Brain pericyte (primary cell): ENCODE results near the gene ASIP.
A peak's percentile ranks its signal among the peaks of the same experiment; 100 is the strongest.
"Not testable (repeated sequence)": the region's sequence is repeated elsewhere in the genome, so short reads cannot be mapped to it uniquely, and the experiment has no call there.

Experiments
- DNase-seq: peaks from one replicate; pipeline ENCODE4 v3.0.0-alpha.2; 2012; ENCODE audit warnings: low read depth, low spot score

ASIP gene, protein sequence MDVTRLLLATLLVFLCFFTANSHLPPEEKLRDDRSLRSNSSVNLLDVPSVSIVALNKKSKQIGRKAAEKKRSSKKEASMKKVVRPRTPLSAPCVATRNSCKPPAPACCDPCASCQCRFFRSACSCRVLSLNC

DNA sequence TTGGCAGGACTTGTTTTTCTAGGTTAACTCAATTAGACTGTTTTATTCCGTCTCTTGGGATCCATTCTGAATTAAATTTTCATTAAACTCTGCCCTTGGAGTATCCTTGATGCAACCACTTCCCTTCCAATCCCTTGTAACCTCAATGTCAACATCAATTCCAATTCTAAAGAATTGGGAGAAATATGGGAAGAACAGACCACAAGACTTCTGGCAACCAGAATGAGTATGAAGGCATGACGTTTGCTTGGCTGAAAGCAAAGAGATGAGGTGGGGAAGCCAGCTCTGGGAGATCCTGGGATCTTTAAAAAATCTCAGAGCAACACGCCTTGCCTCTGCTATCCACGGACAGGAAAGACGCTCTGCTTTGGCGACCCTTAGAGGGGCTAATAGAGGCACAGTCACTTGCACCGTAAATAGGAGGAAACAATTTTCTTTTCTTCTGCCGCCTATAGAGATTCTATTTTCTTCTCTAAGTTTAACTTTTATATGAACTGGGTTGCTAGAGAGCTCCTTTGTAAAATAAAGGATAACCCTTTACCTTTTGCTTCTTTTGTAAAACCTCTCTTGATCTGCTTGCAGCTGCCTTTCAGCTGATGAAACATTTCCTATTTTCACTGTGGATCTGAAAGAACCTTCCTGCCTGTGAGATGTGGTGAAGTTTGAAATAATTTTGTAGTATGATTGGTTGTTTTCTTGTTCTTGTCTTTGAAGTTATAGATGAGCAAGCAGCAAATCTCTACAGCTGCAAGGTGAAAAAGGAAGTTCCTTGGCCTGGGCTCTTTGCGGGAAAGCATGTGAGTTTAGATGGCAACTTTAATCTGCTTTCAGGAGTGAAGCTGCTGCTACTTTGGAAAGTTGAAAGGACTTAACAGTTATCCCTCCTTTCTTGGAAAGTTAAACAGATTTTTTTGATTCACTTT lies at the start of gene ASIP:
TSS of gene ASIP (plus strand) at position 731 of the 923 bp plus-strand sequence. CDS start 18,952 bp downstream, outside the sequence.
- no peak for DNase-seq

DNA sequence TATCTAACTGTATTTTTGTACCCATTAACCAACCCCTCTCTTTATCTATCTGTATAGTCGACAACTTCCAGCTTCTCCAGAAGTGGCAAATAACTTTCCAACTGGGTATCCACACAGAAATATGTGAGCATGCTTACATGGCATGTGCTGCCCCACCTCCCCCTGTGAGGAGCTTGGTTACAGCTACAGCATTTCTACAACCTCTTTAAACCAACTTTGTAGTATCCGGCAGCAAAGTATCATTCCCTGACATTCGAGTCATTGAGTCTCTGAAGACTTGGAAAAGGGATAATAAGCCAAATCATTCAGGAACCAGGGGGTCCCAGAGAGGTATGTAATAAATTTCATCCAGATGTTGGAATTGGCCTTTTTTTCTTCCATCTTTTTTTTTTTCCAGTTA lies 48.2 kb upstream of the ASIP start:
- DNase-seq, result no peak

DNA sequence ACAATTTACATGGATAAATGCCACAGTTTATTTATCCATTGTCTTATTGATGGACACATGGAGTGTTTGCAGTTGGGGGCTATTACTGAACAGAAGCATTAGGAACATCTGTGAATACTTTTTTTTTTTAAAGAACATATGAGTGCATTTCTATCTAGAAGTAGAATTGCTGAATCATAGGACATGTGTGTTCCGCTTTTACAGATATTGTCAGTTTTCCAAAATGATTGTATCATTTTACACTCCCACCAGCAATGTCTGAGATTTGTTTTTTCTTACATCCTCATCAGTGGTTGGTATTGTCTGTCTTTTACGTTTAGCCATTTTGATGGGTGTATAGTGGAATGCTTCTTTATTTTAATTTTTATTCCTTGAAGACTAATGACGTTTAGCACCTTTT lies 42.0 kb upstream of the ASIP start:
- no peak for DNase-seq

DNA sequence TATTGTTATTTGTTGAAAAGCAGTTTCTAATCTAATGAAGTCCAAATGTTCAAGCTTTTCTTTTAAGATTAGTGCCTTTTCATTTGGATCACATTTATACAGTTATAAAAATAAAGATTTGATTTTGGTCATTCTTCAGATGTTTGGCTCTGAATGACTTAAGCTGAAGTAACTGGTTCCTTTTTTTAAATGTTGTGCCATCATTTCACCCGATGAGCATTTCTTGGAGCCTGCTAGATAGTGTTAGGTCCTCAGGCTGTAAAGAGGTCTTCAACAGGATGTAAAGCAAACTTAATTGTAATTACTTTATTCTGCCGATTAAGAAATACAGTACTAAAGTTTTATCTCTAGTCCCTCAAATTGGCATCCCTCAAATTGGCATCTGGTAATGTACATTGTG lies 41.2 kb upstream of the ASIP start:
- no peak for DNase-seq

DNA sequence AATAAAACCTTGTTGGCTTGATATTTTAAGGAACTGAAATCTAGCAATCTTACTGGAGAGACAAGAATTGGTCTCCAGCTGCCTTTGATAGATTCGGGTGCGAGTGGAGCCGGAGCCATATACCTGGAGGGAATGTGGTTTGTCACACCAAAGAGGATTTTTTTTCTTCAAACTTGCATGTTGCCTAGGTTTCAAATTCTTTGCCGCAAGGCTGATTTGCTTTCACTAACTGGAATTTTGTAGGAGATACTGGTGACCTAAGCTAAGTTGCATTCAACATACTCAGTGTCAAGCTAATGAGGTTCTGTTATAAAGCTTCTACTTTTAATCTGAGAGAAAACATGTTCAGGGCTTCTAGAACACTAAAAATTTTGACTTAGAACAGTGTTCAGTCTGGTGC lies 39.7 kb upstream of the ASIP start:
- DNase-seq, result no peak

DNA sequence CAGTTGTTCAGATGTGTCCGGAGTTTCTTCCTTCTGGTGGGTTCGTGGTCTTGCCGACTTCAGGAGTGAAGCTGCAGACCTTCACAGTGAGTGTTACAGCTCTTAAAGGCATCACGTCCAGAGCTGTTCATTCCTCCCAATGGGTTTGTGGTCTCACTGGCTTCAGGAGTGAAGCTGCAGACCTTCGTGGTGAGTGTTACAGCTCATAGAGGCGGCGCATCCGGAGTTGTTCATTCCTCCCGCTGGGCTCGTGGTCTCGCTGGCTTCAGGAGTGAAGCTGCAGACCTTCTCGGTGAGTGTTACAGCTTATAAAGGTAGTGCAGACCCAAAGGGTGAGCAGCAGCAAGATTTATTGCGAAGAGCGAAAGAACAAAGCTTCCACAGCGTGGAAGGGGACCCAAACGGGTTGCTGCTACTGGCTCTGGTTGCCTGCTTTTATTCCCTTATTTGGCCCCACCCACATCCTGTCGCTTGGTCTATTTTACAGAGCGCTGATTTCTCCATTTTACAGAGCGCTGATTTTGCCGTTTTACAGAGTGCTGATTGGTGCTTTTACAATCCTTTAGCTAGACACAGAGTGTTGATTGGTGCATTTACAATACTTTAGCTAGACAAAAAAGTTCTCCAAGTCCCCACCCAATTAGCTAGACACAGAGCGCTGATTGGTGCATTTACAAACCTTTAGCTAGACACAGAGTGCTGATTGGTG lies 35.9 kb upstream of the ASIP start:
- DNase-seq, result not testable (repeated sequence)

DNA sequence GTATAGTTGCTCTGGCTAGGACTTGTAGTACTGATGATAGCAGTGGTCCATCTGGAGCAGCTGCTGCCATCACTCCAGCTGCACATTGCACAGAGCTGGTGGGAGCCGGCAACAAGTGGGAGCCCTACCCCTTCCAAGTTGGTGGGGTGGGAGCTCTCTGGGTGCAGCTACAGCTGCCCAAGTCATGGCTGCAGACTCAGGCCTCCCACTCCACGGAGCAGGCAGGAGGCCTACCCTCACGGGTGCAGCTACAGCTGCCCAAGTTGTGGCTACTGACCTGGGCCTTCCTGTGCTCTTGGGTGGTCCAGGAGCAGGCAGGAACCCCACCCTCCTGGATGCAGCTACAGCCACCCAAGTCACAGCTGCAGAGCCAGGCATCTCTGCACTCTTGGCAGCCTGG lies 32.1 kb upstream of the ASIP start:
- no peak for DNase-seq

DNA sequence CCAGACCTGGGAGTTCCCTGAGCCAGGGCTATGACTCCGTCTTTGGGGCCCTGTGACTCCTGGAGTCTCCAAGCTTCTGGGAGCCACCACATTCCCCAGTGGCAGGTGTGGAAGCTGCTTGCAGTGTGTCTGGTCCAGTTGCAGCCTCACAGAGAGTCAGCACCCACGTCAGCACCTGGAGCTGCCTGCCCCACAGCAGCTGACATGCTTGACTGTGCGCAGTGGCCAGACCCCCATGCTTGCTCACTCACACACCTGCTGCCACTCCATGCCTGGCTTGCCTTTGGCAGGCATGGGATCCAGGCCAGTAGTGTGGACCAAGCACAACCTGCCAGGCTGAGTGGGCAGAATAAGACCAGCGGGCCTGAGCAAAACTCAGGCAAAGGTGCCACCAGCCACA lies 31.0 kb upstream of the ASIP start:
- no peak for DNase-seq

DNA sequence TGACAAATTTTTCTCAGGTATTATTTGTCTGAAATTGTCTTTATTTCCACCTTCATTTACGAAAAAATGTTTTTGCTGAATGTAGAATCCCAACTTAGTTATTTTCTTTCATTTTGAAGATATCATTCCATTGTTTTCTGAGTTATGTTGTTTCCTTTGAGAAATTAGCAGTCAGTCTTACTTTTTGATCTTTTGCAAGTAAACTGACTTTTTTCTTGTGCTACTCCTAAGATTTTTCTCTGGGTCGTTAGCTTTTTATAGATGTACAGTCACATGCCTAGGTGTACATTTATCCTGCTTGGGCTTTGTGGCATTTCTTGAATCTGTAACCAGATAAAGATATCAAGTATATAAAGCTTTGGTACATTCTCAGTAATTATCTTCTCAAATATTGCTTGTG lies 29.6 kb upstream of the ASIP start:
- DNase-seq, result no peak

DNA sequence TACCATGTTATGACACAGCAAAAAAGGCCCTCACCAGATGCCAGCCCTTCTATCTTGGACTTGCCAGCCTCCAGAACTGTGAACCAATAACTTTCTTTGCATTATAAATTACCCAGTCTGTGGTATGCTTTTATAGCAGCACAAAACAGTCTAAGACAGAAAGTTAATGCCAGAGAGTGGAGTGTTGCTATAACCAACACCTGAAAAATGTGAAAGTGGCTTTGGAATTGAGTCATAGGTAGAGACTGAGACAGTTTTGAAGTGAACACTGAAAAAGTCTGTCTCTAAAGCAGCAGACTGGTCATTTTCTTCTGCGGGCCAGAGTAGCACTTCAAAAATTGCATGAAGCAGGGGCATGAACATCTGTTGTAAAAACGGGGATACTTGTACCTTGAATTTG lies 28.0 kb upstream of the ASIP start:
- DNase-seq, result no peak

DNA sequence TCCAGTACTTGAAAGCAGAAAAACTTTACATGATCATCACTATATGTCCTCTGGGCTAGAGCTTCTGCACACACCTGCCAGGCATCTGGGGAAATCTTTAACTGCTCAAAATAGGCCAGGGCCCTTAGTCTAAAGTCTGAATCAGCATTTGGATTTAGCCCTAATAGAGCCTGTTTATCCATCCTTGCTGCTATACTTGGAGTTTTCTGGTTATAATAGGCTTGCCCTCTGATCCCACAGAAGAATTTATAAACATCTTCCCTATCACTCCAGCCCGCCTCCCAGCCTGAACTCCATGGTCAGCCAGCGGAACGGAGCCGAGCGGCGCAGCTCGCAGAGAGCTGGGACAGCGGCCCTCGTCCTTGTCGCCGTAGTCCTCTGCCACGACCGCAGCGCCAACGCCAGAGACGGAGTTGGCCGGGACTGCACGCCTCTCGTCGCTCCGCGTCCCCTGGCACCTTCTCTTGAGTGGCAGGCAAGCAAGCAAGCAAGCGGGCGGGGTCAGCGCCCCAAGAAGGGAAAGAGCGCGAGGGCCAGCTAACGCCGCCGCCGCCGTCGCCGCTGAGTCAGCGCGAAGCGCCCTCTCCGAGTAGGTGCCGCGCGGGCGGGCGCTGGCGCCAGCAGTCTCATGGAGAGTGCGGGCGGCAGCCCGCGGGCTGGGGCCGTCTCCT lies 25.4 kb upstream of the ASIP start:
- no peak for DNase-seq

DNA sequence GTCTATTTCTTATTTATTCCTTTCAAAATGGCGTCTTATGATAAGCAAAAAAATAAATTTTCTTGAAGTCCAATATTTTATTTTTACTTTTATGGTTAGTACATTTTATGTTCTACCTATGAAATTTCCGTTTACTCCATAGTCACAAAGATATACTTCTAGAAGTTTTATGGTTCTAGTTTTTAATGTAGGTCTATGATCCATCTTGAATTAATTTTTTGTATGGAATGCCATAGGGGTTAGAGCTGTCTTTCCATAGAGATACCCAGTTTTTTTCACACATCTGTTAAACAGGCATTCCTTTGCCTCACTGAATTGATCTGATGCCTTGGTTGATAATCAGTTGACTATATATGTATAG lies 24.9 kb upstream of the ASIP start:
- DNase-seq, result no peak

DNA sequence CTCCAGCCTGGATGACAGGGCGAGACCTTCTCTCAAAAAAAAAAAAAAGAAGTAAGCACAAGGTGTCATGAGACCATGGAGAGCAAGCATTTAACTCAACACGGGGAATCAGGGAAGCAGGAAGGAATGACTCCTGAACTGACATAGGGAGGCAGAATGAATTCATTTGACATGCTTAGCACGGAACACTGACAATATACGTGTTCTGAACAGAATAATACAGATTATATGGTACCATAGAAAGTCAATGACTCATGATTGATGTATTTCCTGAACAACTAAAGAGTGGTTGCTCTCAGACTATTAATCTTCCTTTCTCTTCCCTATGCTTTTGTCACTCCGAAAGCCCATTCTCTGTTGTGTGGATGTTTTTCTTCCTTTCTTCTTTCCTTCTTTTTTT lies 20.7 kb upstream of the ASIP start:
- DNase-seq, result no peak

DNA sequence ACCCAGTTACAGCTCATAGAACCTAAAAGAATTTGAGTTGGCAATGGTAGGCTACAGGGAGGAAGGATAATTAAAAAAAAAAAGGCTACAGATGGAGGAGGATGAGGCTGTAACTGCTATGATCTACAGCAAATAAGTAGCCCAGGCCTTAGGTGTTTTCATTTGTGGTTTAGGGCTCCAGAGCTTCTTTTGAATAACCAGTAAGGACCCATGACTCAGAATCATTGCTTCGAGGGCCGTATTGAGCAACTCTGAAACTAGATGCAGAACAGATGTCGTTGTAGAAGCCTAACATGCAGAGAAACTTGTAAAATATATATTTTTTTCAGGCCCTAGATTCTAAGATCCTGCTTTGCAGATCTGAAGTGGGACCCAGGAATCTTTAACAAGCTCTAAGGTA lies 19.0 kb upstream of the ASIP start:
- peak; percentile 81 for DNase-seq

DNA sequence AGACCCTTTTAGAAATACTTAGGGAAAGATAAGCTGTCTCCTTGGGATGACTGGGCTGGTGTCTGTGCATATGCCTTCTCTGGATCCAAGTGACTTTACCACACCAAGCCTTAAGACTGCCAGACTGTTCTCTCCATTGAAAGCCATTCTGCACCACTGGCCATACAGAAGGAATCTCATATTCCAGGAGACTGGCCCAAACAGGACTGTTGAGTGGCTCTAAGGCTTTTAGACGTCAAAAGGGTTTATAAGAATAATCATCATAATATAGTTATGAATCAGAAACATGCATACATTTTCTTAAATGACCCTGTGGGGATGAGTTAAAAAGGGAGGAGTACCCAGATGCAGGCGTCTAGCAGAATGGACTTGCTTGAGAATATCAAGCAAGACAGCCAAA lies 17.0 kb upstream of the ASIP start:
- DNase-seq, result not testable (repeated sequence)

DNA sequence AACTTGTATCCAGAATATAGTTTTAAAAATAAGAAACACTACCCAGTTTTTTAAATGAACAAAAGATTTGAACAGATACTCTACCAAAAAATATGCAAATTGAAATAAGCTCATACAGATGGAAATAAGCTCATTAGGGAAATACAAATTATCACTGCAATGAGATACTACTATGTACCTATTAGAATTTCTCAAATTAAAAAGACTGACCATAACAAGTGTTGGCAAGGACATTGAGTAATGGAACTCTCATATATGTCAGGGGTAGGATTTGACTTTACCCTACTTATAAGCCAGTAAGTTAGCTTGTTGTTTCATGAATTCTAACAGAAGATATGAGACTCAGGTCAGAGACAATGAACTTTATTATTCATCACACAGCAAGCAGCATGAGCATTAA lies 9.6 kb upstream of the ASIP start:
- DNase-seq, result no peak

DNA sequence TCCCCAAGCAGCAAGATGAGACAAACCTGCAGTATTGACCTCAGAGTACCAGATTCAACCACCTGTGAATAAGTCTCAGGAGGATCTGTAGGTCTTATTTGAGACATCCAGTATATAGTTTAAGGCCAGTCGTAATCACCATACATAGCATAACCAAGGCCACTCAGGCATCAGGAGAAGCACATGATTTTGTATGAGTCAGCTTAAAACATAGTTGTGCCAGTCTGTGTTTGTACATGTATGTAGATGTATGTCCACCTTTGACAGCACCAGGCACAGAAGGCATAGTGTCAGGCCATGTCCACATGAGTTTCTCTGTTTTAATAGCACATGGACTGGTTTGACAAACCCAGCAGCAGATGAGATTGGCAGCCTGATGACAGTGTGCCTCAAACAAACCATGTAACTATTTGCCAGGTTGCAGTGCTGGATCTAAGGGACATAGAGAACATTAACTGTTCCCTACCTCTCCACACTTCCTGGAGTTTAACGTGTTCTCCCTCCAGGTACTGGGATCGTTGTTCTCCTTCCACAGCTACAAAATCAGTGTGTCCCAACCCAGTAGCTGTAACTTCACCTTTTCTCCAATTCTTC lies 8.6 kb upstream of the ASIP start:
- DNase-seq, result no peak

DNA sequence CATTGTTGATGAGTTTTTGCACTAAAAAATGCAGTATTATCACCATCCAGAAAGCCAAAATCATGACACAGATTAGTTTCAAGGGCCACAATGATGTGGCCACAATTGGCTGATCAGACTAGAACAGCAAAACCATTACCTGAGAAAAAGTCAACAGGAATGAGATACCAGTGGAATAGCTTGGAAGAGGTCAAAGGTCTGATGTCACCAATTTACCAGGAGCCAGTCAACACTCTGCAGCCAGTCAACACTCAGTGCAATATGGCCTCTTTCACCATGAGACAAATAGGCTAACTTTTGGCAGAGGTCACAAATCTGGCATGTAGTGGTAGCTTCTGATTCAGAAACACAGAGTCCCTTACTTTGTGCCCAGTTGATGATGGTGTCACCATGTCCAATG lies 7.5 kb upstream of the ASIP start:
- DNase-seq, result no peak

DNA sequence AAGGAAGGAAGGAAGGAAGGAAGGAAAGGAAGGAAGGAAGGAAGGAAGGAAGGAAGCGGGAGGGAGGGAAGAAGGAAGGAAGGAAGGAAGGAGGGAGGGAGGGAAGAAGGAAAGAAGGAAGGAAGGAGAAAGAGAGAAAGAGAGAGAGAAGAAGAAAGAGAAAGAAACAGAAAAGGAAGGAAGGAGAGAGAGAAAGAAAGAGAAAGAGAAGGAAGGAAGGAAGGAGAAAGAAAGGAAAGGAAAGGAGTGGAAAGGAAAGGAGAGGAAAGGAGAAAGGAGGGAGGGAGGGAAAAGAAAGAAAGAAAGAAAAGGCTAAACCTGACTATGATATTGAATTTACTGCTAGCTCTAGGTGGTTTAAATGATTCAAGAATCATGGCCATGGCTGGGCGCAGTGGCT lies 5.3 kb upstream of the ASIP start:
- DNase-seq, result no peak

DNA sequence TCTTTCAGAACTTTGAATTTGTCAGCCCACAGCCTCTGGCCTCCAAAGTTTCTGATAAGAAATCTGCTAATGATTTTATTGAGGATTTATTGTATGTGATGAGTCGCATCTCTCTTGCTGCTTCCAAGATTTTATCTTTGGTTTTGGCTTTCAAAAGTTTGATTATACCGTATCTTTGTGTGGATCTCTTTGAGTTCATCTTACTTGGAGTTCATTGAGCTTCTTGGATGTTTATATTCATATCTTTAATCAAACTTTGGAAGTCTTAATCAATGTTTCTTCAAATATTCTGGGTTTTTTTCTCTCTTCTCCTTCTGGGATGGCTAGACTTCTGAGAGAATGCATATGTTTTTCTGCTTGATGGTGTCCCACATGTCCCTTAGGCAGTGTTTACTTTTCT lies 3.3 kb upstream of the ASIP start:
- DNase-seq, result no peak

DNA sequence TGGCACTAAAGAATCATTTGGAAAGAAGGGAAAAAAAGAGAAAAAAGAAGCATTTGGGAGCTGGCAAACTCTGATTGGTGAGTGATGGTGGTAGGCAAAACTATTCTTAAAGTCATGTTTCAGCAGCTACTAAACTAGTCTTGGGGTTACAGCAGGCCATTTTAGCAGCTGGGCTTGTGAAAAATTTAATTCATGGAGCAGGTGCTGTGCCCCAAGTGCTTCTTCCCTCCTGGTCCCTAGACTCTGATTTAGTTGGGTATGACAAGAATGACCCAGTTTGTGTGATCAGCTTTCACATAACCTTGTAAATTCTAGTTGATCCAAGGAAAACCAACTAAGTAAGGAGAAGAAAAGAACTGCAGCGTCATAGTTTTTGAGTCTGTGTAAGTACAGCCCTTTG lies 1.1 kb upstream of the ASIP start:
- no peak for DNase-seq

DNA sequence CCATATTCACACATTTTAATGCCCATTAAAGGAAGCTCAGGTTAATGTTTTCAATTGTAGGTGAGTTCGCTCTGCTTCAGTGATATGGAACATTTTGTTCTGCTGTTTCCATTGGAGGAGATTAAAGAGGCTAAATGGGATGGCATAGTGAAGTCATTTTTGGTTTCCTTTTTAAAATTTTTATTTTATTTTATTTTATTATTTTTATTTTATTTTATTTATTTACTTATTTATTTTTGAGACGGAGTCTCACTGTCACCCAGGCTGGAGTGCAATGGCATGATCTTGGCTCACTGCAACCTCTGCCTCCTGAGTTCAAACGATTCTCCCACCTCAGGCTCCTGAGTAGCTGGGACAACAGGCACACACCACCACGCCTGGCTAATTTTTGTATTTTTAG lies 792 bp downstream of the ASIP start:
- DNase-seq, result not testable (repeated sequence)
